ENCODE measurements around the gene EFCAB11.
"Not testable (repeated sequence)": the region's sequence is repeated elsewhere in the genome, so short reads cannot be mapped to it uniquely, and the experiment has no call there.

The EFCAB11 gene

DNA sequence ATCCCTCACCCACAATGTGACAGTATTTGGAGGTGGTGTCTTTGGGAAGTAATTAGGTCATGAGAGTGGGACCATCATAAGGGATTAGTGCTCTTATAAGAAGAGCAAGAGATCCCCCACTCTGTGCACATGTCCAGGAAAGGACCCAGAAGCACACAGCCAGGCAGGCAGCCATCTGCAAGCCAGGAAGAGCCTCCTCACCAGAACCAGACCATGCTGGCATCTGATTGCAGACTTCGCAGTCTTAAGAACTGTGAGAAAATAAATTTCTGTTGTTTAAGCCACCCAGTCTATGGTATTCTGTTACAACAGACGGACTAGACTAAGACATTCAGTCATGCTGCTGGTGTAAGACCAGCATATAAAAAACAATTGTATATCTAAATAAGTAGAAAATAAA is 69.8 kb downstream of the EFCAB11 start:
- in situ Hi-C loops (cut with HindIII; ENCODE audit: low sequenced_read_pairs), result no loop called here

DNA sequence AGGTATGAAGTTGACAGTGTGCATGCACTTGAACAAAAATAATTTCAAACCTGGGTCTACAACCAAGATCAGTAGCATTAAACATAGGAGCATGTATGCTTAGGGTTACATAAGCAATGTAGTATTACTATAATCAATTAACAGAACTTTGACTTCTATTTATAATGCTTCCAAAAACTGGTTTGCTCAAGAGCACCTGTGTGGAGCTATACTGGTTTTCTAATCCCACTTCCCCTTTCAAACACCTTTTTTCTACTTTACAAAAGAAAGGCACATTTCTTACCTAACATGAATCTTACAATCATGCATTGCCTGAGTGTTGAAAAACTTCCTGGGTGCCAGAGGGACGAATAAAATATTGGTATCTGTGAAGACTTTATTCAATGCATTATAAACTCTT is 72.7 kb downstream of the EFCAB11 start:
- in situ Hi-C loops (cut with HindIII; ENCODE audit: low sequenced_read_pairs), result no loop called here

DNA sequence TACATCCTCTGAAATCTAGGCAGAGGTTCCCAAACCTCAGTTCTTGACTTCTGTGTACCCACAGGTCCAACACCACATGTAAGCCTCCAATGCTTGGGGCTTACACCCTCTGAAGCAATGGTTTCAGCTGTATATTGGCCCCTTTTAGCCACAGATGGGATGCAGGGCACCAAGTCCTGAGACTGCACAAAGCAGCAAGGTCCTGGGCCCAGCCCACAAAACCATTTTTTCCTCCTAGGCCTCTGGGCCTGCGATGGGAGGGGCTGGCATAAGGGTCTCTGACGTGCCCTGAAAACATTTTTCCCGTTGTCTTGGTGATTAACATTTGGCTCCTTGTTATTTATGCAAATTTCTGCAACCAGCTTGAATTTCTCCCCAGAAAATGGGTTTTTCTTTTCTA is 80.4 kb downstream of the EFCAB11 start:
- in situ Hi-C loops (cut with HindIII; ENCODE audit: low sequenced_read_pairs), result not testable (repeated sequence)

DNA sequence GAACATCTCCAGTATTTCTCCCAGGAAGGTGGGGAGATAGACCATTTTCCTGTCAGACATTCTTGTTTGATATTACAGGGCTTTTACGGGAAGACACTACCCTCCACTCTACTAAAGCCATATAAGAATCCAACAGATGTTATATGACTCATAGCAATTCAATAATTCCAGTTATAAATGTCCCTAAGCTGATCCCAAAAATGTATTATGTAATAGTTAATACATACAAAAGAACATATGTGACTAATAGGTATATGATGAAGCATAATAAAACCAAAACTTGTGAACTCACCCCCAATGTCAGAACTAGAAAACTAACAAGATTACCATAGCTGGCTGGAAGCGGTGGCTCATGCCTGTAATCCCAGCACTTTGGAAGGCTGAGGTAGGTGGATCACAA is 84.2 kb downstream of the EFCAB11 start:
- in situ Hi-C loops (cut with HindIII; ENCODE audit: low sequenced_read_pairs), result no loop called here

GRCh38 chr14:89869606-89870005 is 84.9 kb downstream of the EFCAB11 start:
- in situ Hi-C loops (cut with HindIII; ENCODE audit: low sequenced_read_pairs), result no loop called here

DNA sequence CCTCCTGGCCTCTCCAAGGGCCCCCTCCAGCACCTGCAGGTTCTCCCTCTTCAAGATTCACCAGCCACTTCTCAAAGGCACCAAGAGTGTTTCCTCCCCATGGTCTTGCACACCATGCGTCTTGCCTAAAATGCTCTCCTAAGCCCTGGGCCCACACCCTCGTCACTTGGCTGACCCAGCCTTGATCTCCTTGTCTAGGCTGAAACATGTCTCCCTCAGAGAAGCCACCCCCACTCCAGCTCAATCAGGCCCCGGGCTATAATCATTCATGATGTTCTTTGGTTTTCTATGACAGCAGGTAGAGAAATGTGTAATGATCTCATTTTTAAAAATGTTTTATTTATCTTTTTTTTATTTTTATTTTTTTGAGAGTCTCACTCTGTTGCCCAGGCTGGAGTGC is 88.1 kb downstream of the EFCAB11 start:
- in situ Hi-C loops (cut with HindIII; ENCODE audit: low sequenced_read_pairs), result no loop called here

DNA sequence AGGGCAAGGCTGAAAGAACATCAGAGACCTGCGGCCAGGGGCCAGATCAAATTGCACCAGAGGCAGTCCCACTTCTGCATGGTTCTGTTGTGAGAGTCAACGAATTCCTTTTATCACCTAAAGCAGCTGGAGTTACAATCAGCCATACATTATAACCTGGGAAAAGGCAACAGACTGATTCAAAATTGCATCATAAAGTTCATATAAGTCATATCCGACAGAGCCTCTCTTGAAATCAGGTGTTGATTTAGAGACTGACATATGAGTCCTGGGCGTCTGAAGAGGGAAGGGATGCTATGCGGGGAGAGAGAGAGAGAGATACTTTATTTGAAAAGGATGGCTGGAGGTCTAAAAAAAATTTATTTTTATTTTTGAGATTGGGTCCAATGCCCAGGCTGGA is 89.4 kb downstream of the EFCAB11 start:
- in situ Hi-C loops (cut with HindIII; ENCODE audit: low sequenced_read_pairs), result no loop called here

DNA sequence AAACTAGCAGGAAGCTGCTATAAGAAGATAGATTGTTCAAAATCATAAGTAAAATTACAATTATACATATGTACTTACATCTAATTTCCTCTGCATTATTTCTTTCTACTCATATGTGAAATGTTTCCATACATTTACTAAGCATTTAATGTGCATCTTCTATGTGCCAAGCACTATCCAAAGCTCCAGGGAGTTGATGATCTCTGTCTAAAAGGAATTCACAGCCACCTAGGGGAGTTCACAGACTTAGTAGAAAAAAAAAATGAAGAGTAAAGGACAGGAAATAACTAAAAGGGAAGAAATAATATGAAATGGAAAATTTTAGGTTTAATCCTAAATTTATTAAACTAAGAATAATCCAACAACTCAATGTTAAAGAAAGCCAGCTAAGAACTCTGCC is 91.7 kb downstream of the EFCAB11 start:
- in situ Hi-C loops (cut with HindIII; ENCODE audit: low sequenced_read_pairs), result no loop called here

DNA sequence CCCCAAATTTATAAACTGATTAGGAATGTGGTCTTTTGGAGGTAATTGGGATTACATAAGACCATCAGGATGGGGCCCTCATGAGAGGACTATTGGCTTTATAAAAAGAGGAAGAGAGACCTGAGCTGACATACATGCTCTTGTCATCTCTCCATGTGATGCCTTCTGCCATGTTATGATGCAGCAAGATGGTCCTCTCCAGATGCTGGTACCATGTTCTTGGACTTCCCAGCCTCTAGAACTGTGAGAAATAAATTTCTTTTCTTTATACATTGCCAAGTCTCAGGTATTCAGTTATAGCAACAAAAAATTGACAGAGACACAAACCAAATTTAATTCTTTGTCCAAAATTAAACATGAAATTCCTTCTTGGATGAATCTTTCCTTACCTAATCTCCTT is 92.9 kb downstream of the EFCAB11 start:
- in situ Hi-C loops (cut with HindIII; ENCODE audit: low sequenced_read_pairs), result no loop called here

DNA sequence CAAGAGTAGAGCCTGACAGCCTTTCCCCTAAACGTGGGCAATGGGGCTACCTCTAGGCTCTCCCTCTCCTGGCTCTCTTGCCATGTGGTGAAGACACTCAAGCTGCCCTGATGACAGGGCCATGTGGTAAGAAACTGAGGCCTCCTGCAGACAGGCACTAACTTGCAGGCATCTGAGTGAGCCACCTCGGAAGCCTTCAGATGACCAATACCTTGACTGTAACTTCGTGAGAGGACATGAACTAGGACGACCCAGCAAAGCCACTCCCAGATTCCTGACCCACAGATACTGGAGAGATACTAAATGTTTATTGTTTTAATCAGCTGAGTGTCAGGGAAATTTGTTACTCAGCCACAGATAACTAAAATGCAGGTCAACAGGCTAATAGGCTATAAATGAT is 96.4 kb downstream of the EFCAB11 start:
- in situ Hi-C loops (cut with HindIII; ENCODE audit: low sequenced_read_pairs), result no loop called here

GRCh38 chr14:89856871-89857345 is 97.6 kb downstream of the EFCAB11 start:
- in situ Hi-C loops (cut with HindIII; ENCODE audit: low sequenced_read_pairs), result no loop called here

DNA sequence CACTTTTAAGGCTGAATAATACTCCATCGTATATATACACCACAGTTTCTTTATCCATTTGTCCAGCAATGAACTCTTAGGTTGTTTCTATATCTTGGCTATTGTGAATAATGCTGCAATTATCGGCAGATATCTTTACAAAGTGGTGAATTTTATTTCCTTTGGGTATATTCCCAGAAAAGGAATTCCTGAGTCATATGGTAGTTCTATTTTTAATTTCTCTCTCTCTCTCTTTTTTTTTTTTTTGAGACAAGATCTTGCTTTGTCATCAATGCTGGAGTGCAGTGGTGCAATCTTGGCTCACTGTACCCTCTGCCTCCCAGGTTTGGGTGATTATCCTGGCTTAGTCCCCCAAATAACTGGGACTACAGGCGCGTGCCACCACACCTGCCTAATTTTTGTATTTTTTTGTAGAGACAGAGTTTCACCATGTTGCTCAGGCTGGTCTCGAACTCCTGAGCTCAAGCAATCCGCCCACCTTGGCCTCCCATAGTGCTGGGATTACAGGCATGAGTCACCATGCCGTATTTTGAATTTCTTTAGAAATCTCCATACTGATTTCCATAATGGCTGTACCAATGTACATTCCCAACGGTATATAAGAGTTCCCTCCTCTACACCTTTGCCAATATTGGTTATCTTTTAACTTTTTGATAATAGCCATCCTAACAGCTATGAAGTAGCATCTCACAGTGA is 98.4 kb downstream of the EFCAB11 start:
- in situ Hi-C loops (cut with HindIII; ENCODE audit: low sequenced_read_pairs), result no loop called here

DNA sequence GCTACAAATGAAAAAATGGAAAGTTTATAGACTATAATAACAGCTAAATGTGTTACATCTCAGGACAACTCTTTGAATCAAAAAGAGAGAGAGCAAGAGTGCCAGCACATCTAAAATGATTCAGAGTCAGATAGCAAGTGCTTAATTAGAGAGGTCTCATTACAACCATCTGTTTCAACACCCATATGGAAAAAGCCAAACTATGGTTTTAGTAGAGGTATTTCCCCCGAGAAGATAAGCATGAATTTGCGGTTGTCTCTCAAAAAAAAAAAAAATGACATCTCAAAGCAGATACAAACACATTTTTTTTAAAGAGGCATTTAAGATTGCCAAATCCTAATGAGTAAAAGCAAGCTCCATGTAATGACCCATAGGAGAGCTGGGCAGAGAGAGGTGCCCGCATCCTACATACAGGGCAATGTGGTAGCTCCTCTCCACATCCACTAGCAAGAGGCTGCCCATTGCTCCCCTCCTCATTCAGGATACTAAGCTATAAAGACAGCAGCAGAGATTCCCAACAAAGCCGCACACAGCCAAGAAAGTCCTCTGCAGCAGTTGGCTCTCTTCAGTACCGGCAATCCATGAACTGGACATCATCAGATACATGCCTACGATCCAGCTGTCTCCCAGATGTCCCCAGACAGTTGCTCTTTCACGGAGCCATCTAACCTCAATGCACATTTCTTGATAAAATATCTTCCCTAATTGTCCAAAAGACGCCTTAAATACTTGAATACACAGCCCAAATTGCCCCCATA is 100.4 kb downstream of the EFCAB11 start:
- in situ Hi-C loops (cut with HindIII; ENCODE audit: low sequenced_read_pairs), result no loop called here

DNA sequence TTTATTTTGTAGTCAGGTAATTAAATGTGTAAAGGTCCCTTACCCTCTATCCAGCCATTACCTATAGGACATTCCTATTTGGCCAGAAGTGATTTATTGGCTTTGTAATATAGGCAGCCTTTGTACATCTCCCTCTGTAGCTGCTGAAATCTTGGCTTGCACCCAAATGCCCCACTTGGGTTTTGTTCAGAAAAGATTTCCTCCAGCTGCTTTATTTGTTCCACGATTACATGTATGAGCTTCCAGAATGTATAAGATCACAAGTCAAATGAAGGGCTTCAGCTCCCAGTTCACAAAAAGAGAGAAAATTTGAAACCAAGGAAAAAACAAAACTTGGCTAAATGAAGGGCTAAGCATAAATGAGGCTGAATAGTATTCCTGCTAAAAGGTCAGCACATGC is 103.4 kb downstream of the EFCAB11 start:
- in situ Hi-C loops (cut with HindIII; ENCODE audit: low sequenced_read_pairs), result no loop called here

GRCh38 chr14:89849931-89850330 is 104.6 kb downstream of the EFCAB11 start:
- in situ Hi-C loops (cut with HindIII; ENCODE audit: low sequenced_read_pairs), result no loop called here

GRCh38 chr14:89848165-89848564 is 106.4 kb downstream of the EFCAB11 start:
- in situ Hi-C loops (cut with HindIII; ENCODE audit: low sequenced_read_pairs), result no loop called here

DNA sequence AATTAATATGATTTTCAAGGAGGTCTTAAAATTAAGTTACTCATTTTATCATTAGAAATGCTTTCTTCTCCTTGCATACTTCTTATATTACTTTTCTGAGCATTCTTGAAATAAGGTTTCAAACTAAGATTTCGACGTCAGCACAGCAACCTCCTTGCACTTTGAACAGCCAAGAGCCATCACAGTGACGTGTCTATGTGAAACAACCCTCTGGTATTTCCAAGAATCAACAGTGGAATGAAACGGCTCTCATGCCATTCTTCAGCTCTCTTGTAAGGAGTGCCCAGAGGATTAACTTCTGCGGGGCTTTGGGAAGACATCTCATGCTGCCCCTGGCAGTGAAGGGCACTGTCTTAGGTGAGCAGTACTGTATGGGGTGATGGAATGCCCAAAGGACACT is 109.2 kb downstream of the EFCAB11 start:
- in situ Hi-C loops (cut with HindIII; ENCODE audit: low sequenced_read_pairs), result no loop called here

DNA sequence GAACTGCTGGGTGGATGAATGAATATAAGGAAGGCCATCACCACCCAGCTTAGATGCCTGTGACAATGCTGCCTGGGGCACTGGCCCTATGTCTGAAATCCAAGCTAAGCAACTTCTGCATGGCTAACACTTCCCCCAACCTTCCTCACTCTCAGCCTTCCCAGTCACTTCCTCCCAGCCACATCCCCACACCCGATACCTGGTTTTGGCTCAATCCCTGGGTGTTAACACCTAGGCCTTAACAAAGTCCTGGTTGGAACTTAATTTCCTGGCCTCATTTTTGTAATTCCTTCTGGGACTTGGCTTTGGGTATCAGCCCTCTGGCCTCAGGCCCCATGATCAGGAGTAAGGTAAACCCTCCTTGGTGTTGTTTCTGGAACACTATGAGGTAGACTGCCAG is 110.0 kb downstream of the EFCAB11 start:
- in situ Hi-C loops (cut with HindIII; ENCODE audit: low sequenced_read_pairs), result no loop called here

DNA sequence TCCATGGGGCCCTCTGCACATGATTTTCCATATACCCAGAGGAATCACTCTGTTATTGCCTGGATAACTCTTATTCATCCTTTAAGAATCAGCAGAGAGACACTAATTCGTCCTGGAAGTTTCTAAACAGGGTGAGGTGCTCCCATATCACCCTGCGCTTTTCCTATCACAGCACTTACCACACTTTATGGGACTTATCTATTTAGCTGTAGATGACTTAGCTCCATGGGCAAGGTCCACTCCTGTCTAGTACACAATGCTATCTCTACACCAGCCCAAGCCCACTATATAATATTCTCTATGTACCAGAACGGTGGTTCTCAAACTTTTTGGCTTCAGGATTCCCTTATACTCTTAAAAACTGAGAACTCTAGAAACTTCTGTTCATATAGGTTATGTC is 111.7 kb downstream of the EFCAB11 start:
- in situ Hi-C loops (cut with HindIII; ENCODE audit: low sequenced_read_pairs), result no loop called here

- in situ Hi-C loops (cut with HindIII; ENCODE audit: low sequenced_read_pairs), result no loop called here
Observed at GRCh38 chr14:89841851-89842250, 112.7 kb downstream of the EFCAB11 start.

DNA sequence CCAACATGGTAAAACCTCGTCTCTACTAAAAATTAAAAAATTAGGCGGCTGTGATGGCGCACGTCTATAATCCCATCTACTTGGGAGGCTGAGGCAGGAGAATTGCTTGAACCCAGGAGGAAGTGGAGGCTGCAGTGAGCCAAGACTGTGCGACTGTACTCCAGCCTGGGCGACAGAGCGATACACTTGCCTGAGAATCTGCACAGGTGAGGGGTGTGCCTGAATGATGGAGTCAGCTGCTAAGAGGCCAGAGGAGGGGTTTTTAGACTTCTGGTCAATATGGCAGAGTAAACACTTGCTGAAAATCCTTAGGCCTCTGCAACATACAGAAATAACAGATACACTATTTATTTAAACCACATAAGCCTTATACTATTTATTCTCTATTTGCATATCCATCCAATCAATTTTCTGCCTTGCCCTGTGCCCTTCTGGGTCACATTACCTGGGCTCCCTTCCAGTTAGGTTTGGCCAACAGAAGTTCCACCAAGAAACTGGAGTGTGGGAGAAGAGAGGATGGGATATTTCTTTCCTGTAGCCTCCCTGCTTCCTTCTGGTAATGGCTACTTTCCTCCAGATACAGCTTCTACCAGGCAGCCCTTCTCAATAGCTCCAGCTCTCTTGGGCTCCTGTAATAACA is 117.6 kb downstream of the EFCAB11 start:
- in situ Hi-C loops (cut with HindIII; ENCODE audit: low sequenced_read_pairs), result no loop called here

- in situ Hi-C loops (cut with HindIII; ENCODE audit: low sequenced_read_pairs), result no loop called here
Observed at GRCh38 chr14:89833661-89834060, 120.9 kb downstream of the EFCAB11 start.
